Panc1 (cell line): ENCODE results near the gene FBXL19.

Experiments
- CTCF ChIP-seq: fragments of 450-650 bp; IDR thresholded peaks from 2 replicates; pipeline ENCODE4 v1.5.1; 2017; ENCODE audit warnings: mild to moderate bottlenecking
- POLR2AphosphoS5 ChIP-seq: IDR thresholded peaks from 2 replicates; pipeline ENCODE4 v1.6.1; 2012; ENCODE audit warnings: mild to moderate bottlenecking, low read depth, low read length, moderate library complexity
- REST ChIP-seq, 2 experiments: IDR thresholded peaks; 2 replicates each; pipeline ENCODE4 v1.6.1; 2011 to 2012; ENCODE audit warnings: low read depth in 2 of 2, control low read depth in 1 of 2, low read length in 1 of 2, mild to moderate bottlenecking in 1 of 2, moderate library complexity in 1 of 2; ENCODE audit not compliant: insufficient read depth in 1 of 2
- SIN3A ChIP-seq: IDR thresholded peaks from 2 replicates; pipeline ENCODE4 v1.6.1; 2012; ENCODE audit warnings: low read depth, mild to moderate bottlenecking, low read length, moderate library complexity, borderline replicate concordance; ENCODE audit not compliant: insufficient read depth
- TCF7L2 ChIP-seq: IDR thresholded peaks from 2 replicates; pipeline ENCODE4 v1.6.1; 2011; ENCODE audit warnings: mild to moderate bottlenecking, low read depth, low read length, inconsistent platforms

- TF ChIP-seq SIN3A (no peak), CTCF (no peak), REST (IDR thresholded peaks at IDR 0.05; ENCODE audit: insufficient read depth in 1 of 2, low read depth in 2 of 2, low read length in 1 of 2) (no peak), POLR2AphosphoS5 (no peak), TCF7L2 (no peak)
Measured at GRCh38 chr16:30972872-30973271, 49.5 kb downstream of the FBXL19 start.
